K562 (cell line): Measurements from ENCODE around the gene HOMEZ. TPM values are rescaled to one million over a fixed set of nuclear protein-coding genes. Genes with fewer than 3 reads are reported as not detected.

Experiments used
- ATAC-seq: fragments of 200-7000 bp; cut with Tn5 transposase; 3 replicates; pipeline ENCODE4 v1.9.1; 2020; ENCODE audit warnings: moderate library complexity
- Bru-seq: library from RNA; stranded (reverse); fragments of 400-500 nt; gene quantifications from one replicate; lab custom pipeline; 2021; lab: Mats Ljungman, UMichigan
- BruChase-seq, 2 experiments: library from RNA; stranded (reverse); fragments of 400-500 nt; gene quantifications; one replicate each; lab custom pipeline; 2021; lab: Mats Ljungman, UMichigan
- BruUV-seq: library from RNA; stranded (reverse); fragments of 400-500 nt; replicated peaks from 2 replicates; lab custom pipeline; 2021; lab: Mats Ljungman, UMichigan
- CTCF ChIA-PET: fragments of 300-600 bp; formaldehyde crosslinking; extraction: SDS; loops from one replicate; lab custom pipeline; 2021; ENCODE audit warnings: low intra/inter-chr PET ratio; lab: Yijun Ruan, JAX
- POLR2A ChIA-PET: fragments of 300-600, 350-650 bp; sonication (Branson Sonifier 250); formaldehyde crosslinking; extraction: SDS; loops from one replicate; lab custom pipeline; 2021; ENCODE audit warnings: antibody characterized with exemption, inconsistent platforms; lab: Yijun Ruan, JAX
- DNase-seq, 4 experiments: peaks; one replicate each; pipeline versions ENCODE4 v3.0.0 to v3.0.0-alpha.2; 2011 to 2018; ENCODE audit warnings: low spot score in 3 of 4, mixed read lengths in 3 of 4; ENCODE audit errors: extremely low read depth in 1 of 4
- FAIRE-seq: peaks from 2 replicates; lab custom pipeline; 2011; peaks lifted over from hg19 to GRCh38; lab: Jason Lieb, UNC
- H2AFZ ChIP-seq: 2 replicates; pipeline ENCODE4 v1.6.0; 2011; ENCODE audit warnings: low read depth, low read length, control low read depth, inconsistent platforms
- H3K27ac ChIP-seq: fragments of 200-600 bp; 3 replicates; pipeline ENCODE4 v1.8.0; 2011; ENCODE audit warnings: low read depth, mild to moderate bottlenecking, control low read depth, inconsistent platforms, low read length, moderate library complexity, mixed read lengths; ENCODE audit errors: extremely low read depth
- H3K27me3 ChIP-seq, 2 experiments: fragments of 300-600 bp in 1 of 2; 2 replicates in 1 of 2; 3 replicates in 1 of 2; pipeline versions ENCODE4 v1.6.0 to v1.8.0; 2011; ENCODE audit warnings: inconsistent platforms in 2 of 2, low read length in 2 of 2, mild to moderate bottlenecking in 1 of 2, mixed read lengths in 1 of 2, moderate library complexity in 1 of 2; ENCODE audit not compliant: control insufficient read depth in 2 of 2, insufficient read depth in 2 of 2
- H3K36me3 ChIP-seq: fragments of 300-600 bp; 3 replicates; pipeline ENCODE4 v1.8.0; 2011; ENCODE audit warnings: mild to moderate bottlenecking, low read length, inconsistent platforms; ENCODE audit not compliant: control insufficient read depth, insufficient read depth
- H3K4me1 ChIP-seq, 2 experiments: fragments of 200-600 bp in 1 of 2; replicated peaks in 1 of 2; 2 replicates in 1 of 2; 3 replicates in 1 of 2; pipeline versions ENCODE4 v1.5.1 to v1.8.0; 2011; ENCODE audit warnings: inconsistent platforms in 2 of 2, low read length in 2 of 2, mild to moderate bottlenecking in 1 of 2, mixed read lengths in 1 of 2, moderate library complexity in 1 of 2; ENCODE audit not compliant: control insufficient read depth in 2 of 2, insufficient read depth in 2 of 2
- H3K4me2 ChIP-seq: 2 replicates; pipeline ENCODE4 v1.6.1; 2011; ENCODE audit warnings: low read length, control low read depth, inconsistent platforms, mixed read lengths; ENCODE audit not compliant: insufficient read depth
- H3K4me3 ChIP-seq: fragments of 200-600 bp; sonication (generic), shearing (Covaris generic); 2 replicates; pipeline ENCODE4 v1.5.1; 2016; ENCODE audit warnings: control low read depth, inconsistent platforms
- H3K79me2 ChIP-seq: fragments of 200-600 bp; 3 replicates; pipeline ENCODE4 v1.8.0; 2011; ENCODE audit warnings: low read length, inconsistent platforms; ENCODE audit not compliant: control insufficient read depth, insufficient read depth
- H3K9ac ChIP-seq, 2 experiments: 2 replicates each; pipeline versions ENCODE4 v1.6.0 to v1.6.1; 2011; ENCODE audit warnings: low read depth in 2 of 2, low read length in 2 of 2, control low read depth in 1 of 2, inconsistent platforms in 1 of 2, mild to moderate bottlenecking in 1 of 2, mixed read lengths in 1 of 2; ENCODE audit not compliant: insufficient read depth in 1 of 2
- H3K9me1 ChIP-seq: one replicate; pipeline ENCODE4 v1.6.0; 2011; ENCODE audit warnings: inconsistent platforms, mild to moderate bottlenecking, low read length, moderate library complexity; ENCODE audit not compliant: control insufficient read depth, insufficient read depth
- H3K9me3 ChIP-seq: replicated peaks from 2 replicates; pipeline ENCODE4 v1.5.1; 2011; ENCODE audit warnings: low read depth, low read length, inconsistent platforms; ENCODE audit not compliant: control insufficient read depth, insufficient read depth
- H4K20me1 ChIP-seq: replicated peaks from 2 replicates; pipeline ENCODE4 v1.6.1; 2011; ENCODE audit warnings: low read length, inconsistent platforms, mixed read lengths; ENCODE audit not compliant: control insufficient read depth, insufficient read depth
- CHD4 ChIP-seq: fragments of 200-600 bp; sonication (generic); IDR thresholded peaks from 3 replicates; pipeline ENCODE4 v1.6.1; 2012; ENCODE audit warnings: low read depth, mild to moderate bottlenecking, mixed read lengths, low read length, inconsistent platforms; ENCODE audit not compliant: insufficient read depth, insufficient replicate concordance, poor library complexity, severe bottlenecking
- HNRNPL ChIP-seq: fragments of 200-400 bp; formaldehyde crosslinking; IDR thresholded peaks from 2 replicates; pipeline ENCODE4 v1.6.1; 2017; ENCODE audit warnings: low read depth, mild to moderate bottlenecking, low read length
- LCOR ChIP-seq: sonication (generic); formaldehyde crosslinking; IDR thresholded peaks from 2 replicates; pipeline ENCODE4 v1.8.0; 2022; ENCODE audit warnings: mild to moderate bottlenecking, missing genetic modification reagents
- MAZ ChIP-seq, 2 experiments: fragments of 450-650 bp in 1 of 2; sonication (generic) in 1 of 2; formaldehyde crosslinking; IDR thresholded peaks in 1 of 2; conservative IDR thresholded peaks in 1 of 2; 2 replicates each; pipeline versions ENCODE4 v1.4.0 to v1.5.0; 2020; ENCODE audit warnings: mild to moderate bottlenecking in 1 of 2, missing genetic modification reagents in 1 of 2
- RBBP5 ChIP-seq: fragments of 200-600 bp; sonication (generic); IDR thresholded peaks from 2 replicates; pipeline ENCODE4 v1.6.1; 2012; ENCODE audit warnings: borderline replicate concordance, mild to moderate bottlenecking, low read length, control low read depth, inconsistent platforms; ENCODE audit not compliant: insufficient read depth, poor library complexity, severe bottlenecking
- TCFL5 ChIP-seq: fragments of 250-450 bp; sonication (Bioruptor Pico); conservative IDR thresholded peaks from 2 replicates; pipeline ENCODE4 v1.6.1; 2021; ENCODE audit warnings: mild to moderate bottlenecking, moderate library complexity, matching md5 sums
- YBX1 ChIP-seq: fragments of 450-650 bp; IDR thresholded peaks from 2 replicates; pipeline ENCODE4 v1.7.1; 2016; ENCODE audit warnings: mild to moderate bottlenecking
- ZNF175 ChIP-seq: fragments of 200-800 bp; sonication (Bioruptor generic); IDR thresholded peaks from 2 replicates; pipeline ENCODE4 v1.6.1; 2016; ENCODE audit warnings: low read depth, mild to moderate bottlenecking, missing genetic modification characterization, missing compliant biosample characterization
- WGBS: fragments of 100-300 bp; shearing (Covaris generic); methylation state at CpG from one replicate; pipeline ENCODE4 v1.1.6; 2016; ENCODE audit warnings: low coverage, mixed read lengths; ENCODE audit not compliant: insufficient coverage; ENCODE audit errors: missing lambda C conversion rate; 5-methylcytosine and 5-hydroxymethylcytosine counted together
- in situ Hi-C: fragments of 300-500 bp; cut with MboI; formaldehyde crosslinking; loops from 4 replicates; pipeline ENCODE4 v1.15.0; 2018; ENCODE audit warnings: inconsistent platforms, mixed read lengths
- intact Hi-C: fragments of 100-400 bp; cut with micrococcal nuclease; formaldehyde crosslinking; loops from 2 replicates; pipeline ENCODE4 v1.14.2; 2022
- long read RNA-seq, 3 experiments: library from polyadenylated mRNA in 2 of 3; library from RNA in 1 of 3; unstranded in 2 of 3; stranded (forward) in 1 of 3; transcript quantifications; one replicate each; pipeline ENCODE4 v2.0.0, GENCODE V29; 2019 to 2022
- polyA minus RNA-seq, 3 experiments: library from RNA; depleted of rRNA, polyadenylated mRNA; stranded (reverse); fragments of >200 nt; gene quantifications; 2 replicates each; pipeline ENCODE4 v1.2.3, GENCODE V29; 2011
- polyA plus RNA-seq, 8 experiments: library from polyadenylated mRNA; depleted of rRNA in 4 of 8; stranded (reverse) in 5 of 8; unstranded in 3 of 8; fragments of >200 nt; fragmentation: Nextera tagmentation in 2 of 8; fragmentation: Illumina TruSeq in 1 of 8; extraction: Ambion mirVana in 2 of 8; extraction: Trizol in 1 of 8; gene quantifications; 2 replicates each; pipeline versions ENCODE4 v1.2.1 to v1.2.3, GENCODE V29; 2011 to 2014; ENCODE audit warnings: inconsistent platforms in 1 of 8, missing spikeins in 1 of 8
- total RNA-seq, 7 experiments: library from RNA; depleted of rRNA in 6 of 7; stranded (reverse); fragments of >200 nt in 6 of 7; fragmentation: Illumina TruSeq in 2 of 7; extraction: Trizol in 2 of 7; gene quantifications; 2 replicates each; pipeline versions ENCODE4 v1.2.1 to v1.2.3, GENCODE V29; 2011 to 2021; ENCODE audit warnings: low replicate concordance in 1 of 7
- TF ChIP-seq, protein P1 (sequence below): fragments of 450-650 bp; IDR thresholded peaks from 2 replicates; pipeline ENCODE4 v1.6.1; 2016; ENCODE audit warnings: borderline replicate concordance

HOMEZ gene, protein sequence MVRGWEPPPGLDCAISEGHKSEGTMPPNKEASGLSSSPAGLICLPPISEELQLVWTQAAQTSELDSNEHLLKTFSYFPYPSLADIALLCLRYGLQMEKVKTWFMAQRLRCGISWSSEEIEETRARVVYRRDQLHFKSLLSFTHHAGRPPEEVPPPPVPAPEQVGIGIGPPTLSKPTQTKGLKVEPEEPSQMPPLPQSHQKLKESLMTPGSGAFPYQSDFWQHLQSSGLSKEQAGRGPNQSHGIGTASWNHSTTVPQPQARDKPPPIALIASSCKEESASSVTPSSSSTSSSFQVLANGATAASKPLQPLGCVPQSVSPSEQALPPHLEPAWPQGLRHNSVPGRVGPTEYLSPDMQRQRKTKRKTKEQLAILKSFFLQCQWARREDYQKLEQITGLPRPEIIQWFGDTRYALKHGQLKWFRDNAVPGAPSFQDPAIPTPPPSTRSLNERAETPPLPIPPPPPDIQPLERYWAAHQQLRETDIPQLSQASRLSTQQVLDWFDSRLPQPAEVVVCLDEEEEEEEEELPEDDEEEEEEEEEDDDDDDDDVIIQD
- total RNA-seq (2011; cell fraction: chromatin; rRNA removed; ENCODE audit: low replicate concordance) = 17.6 and 26.7 TPM in 2 replicates
- total RNA-seq (2011; cell fraction: nucleolus; rRNA removed) = 25.9 and 26.3 TPM in 2 replicates
- total RNA-seq (2011; cell fraction: nucleoplasm; rRNA removed) = 21.2 and 22.2 TPM in 2 replicates
- total RNA-seq (2014; rRNA removed) = 14.4 and 15.1 TPM in 2 replicates
- total RNA-seq (2014; rRNA removed; fragmentation: Illumina TruSeq; extraction: Trizol) = 15.1 and 16.5 TPM in 2 replicates
- total RNA-seq (2015; rRNA removed; fragmentation: Illumina TruSeq; extraction: Trizol) = 17.8 and 18.2 TPM in 2 replicates
- 20.6 and 23.1 TPM in 2 replicates for total RNA-seq (2021)
- 30.2 and 32.0 TPM in 2 replicates for polyA plus RNA-seq (2011; rRNA removed)
- polyA plus RNA-seq (2011; cell fraction: cytosol; rRNA removed) = 37.2 and 43.0 TPM in 2 replicates
- 20.4 and 31.3 TPM in 2 replicates for polyA plus RNA-seq (2011; cell fraction: nucleus; rRNA removed)
- 15.7 and 20.4 TPM in 2 replicates for polyA plus RNA-seq (2012)
- 26.9 and 29.0 TPM in 2 replicates for polyA plus RNA-seq (2014; fragmentation: Illumina TruSeq; extraction: Trizol)
- 1 to 10 TPM; 3.0 to 5.3 TPM for polyA plus RNA-seq (2014; fragmentation: Nextera tagmentation; extraction: Ambion mirVana)
- polyA plus RNA-seq (2014; rRNA removed) = 16.9 and 20.0 TPM in 2 replicates
- polyA minus RNA-seq (2011; rRNA and poly(A)+ RNA removed) = 30.3 and 37.7 TPM in 2 replicates
- 13.6 and 22.8 TPM in 2 replicates for polyA minus RNA-seq (2011; cell fraction: cytosol; rRNA and poly(A)+ RNA removed)
- 8.5 and 15.3 TPM in 2 replicates for polyA minus RNA-seq (2011; cell fraction: nucleus; rRNA and poly(A)+ RNA removed)
- percentile 78 among the genes with signal in this experiment for Bru-seq, nascent RNA
- BruChase-seq, experiment 1, labeled RNA remaining after a 2-hour chase = percentile 58 among the genes with signal in this experiment
- BruChase-seq, experiment 2, labeled RNA remaining after a 6-hour chase = percentile 54 among the genes with signal in this experiment
- long read RNA-seq, experiment 1, full-length matches to known transcripts = 1 of 34 reads
- long read RNA-seq, experiment 1, partial matches to known transcripts = 11 of 34 reads
- long read RNA-seq, experiment 1, other reads (novel, unspliced or antisense) = 22 of 34 reads
- long read RNA-seq, experiment 2, full-length matches to known transcripts = 11 of 27 reads
- long read RNA-seq, experiment 2, partial matches to known transcripts = 9 of 27 reads
- long read RNA-seq, experiment 2, other reads (novel, unspliced or antisense) = 7 of 27 reads
- long read RNA-seq, experiment 3, full-length matches to known transcripts = 4 of 6 reads
- long read RNA-seq, experiment 3, partial matches to known transcripts = 2 of 6 reads
- long read RNA-seq, experiment 3, other reads (novel, unspliced or antisense) = 0 of 6 reads

GRCh38 chr14:23286020-23286901 is at the start of gene HOMEZ:
TSS of gene HOMEZ (minus strand) at chr14:23286132. CDS start at chr14:23285952, 180 bp downstream.
- ATAC-seq (peak; percentile 95), FAIRE-seq (peak; percentile 94), DNase-seq (peak; percentile 95 to 99 (median 96))
- H3K4me3 ChIP-seq = peak within 1 kb of the TSS; percentile 92
- peak within 1 kb of the TSS; percentile 90 to 98 for H3K9ac ChIP-seq
- H3K27me3 ChIP-seq = no peaks in the 10 kb centered on the region
- TSS peak; percentile 97 for BruUV-seq
- H3K27ac ChIP-seq = peak within 1 kb of the TSS; percentile 94
- H2AFZ ChIP-seq = peak within 1 kb of the TSS; percentile 99
- H3K79me2 ChIP-seq = peaks cover 59% of the 10 kb centered on the region
- intact Hi-C loops (loop anchor here (2.0 kb wide), 1 partner anchor 15 kb away; no protein-coding TSS in a partner anchor), in situ Hi-C loops (no loop called here)
- ChIA-PET CTCF (no interaction called here), POLR2A (interaction anchor here (0.6 to 2.8 kb wide), 16 partner anchors 9 to 994 kb away, joined by 3 to 14 read pairs (median 4); partner anchors contain the start of genes ACIN1, C14orf119, PABPN1 and PPP1R3E)
- H3K4me2 ChIP-seq = peak within 1 kb of the TSS; percentile 97
- H4K20me1 ChIP-seq = no peaks in the 10 kb centered on the region
- H3K9me1 ChIP-seq = no peaks in the 10 kb centered on the region
- H3K9me3 ChIP-seq = no peaks in the 10 kb centered on the region
- WGBS = under 1% methylated on average over 40 of the region's 53 CpGs
- peaks cover 26% of the 10 kb centered on the region for H3K36me3 ChIP-seq
- H3K4me1 ChIP-seq = peaks cover 7 to 21% of the 10 kb centered on the region in 2 experiments; a peak in 4 of 5 replicates
- peak in 1 of 2 experiments; percentile 45; a peak in 2 of 4 replicates for TF ChIP-seq MAZ (CRISPR knock-in tag; conservative IDR thresholded peaks at IDR 0.05 in 1 of 2, IDR thresholded peaks at IDR 0.05 in 1 of 2)
- peak; percentile 37; the same call in 1 of the 2 replicates for TF ChIP-seq ZNF175 (CRISPR knock-in tag)
- TF ChIP-seq LCOR (CRISPR knock-in tag) = 0 out of 2 replicates have a peak, but pooled peaks have one; percentile 23
- no peak for TF ChIP-seq TCFL5 (CRISPR knock-in tag)
- no peak for TF ChIP-seq YBX1
- TF ChIP-seq, protein P1, sequence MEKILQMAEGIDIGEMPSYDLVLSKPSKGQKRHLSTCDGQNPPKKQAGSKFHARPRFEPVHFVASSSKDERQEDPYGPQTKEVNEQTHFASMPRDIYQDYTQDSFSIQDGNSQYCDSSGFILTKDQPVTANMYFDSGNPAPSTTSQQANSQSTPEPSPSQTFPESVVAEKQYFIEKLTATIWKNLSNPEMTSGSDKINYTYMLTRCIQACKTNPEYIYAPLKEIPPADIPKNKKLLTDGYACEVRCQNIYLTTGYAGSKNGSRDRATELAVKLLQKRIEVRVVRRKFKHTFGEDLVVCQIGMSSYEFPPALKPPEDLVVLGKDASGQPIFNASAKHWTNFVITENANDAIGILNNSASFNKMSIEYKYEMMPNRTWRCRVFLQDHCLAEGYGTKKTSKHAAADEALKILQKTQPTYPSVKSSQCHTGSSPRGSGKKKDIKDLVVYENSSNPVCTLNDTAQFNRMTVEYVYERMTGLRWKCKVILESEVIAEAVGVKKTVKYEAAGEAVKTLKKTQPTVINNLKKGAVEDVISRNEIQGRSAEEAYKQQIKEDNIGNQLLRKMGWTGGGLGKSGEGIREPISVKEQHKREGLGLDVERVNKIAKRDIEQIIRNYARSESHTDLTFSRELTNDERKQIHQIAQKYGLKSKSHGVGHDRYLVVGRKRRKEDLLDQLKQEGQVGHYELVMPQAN = peak; percentile 57; the same call in 1 of the 2 replicates
- no peak for TF ChIP-seq RBBP5
- TF ChIP-seq CHD4 = no peak
- TF ChIP-seq HNRNPL = peak; percentile 62; the same call in 1 of the 2 replicates
